GM23338 (cell line): Measurements from ENCODE around the gene NLRP7. TPM values are rescaled to one million over a fixed set of nuclear protein-coding genes. Genes with fewer than 3 reads are reported as not detected.

ENCODE experiments used
- ATAC-seq: fragments of 200-7000 bp; cut with Tn5 transposase; 3 replicates; pipeline ENCODE4 v1.9.1; 2020
- DNase-seq: peaks from one replicate; pipeline ENCODE4 v3.0.0-alpha.2; 2015; ENCODE audit warnings: low spot score
- H2AFZ ChIP-seq: fragments of 200-600 bp; sonication (generic); 2 replicates; pipeline ENCODE4 v1.8.0; 2016; ENCODE audit warnings: antibody characterized with exemption, mild to moderate bottlenecking, moderate library complexity
- H3F3A ChIP-seq: fragments of 200-600 bp; sonication (generic); replicated peaks from 2 replicates; pipeline ENCODE4 v1.8.0; 2017; ENCODE audit warnings: antibody characterized with exemption, mixed run types, low read depth
- H3K27ac ChIP-seq: fragments of 200-600 bp; sonication (generic); 2 replicates; pipeline ENCODE4 v1.6.1; 2016; ENCODE audit warnings: low read depth
- H3K27me3 ChIP-seq: fragments of 200-600 bp; sonication (generic); 2 replicates; pipeline ENCODE4 v1.8.0; 2016; ENCODE audit warnings: mild to moderate bottlenecking, mixed run types, moderate library complexity; ENCODE audit not compliant: insufficient read depth
- H3K36me3 ChIP-seq: fragments of 200-600 bp; sonication (generic); 2 replicates; pipeline ENCODE4 v1.8.0; 2016; ENCODE audit warnings: mild to moderate bottlenecking; ENCODE audit not compliant: insufficient read depth
- H3K4me1 ChIP-seq: fragments of 200-600 bp; sonication (generic); 2 replicates; pipeline ENCODE4 v1.8.0; 2016; ENCODE audit warnings: mild to moderate bottlenecking, moderate library complexity; ENCODE audit not compliant: insufficient read depth
- H3K4me2 ChIP-seq: fragments of 200-600 bp; sonication (generic); 2 replicates; pipeline ENCODE4 v1.7.1; 2017; ENCODE audit warnings: mixed run types
- H3K4me3 ChIP-seq: fragments of 200-600 bp; sonication (generic); 2 replicates; pipeline ENCODE4 v1.6.1; 2016; ENCODE audit warnings: mixed run types
- H3K79me2 ChIP-seq: fragments of 200-600 bp; sonication (generic); replicated peaks from 2 replicates; pipeline ENCODE4 v1.8.0; 2017; ENCODE audit warnings: mild to moderate bottlenecking; ENCODE audit not compliant: insufficient read depth
- H3K9me2 ChIP-seq: fragments of 200-600 bp; sonication (generic); 2 replicates; pipeline ENCODE4 v1.8.0; 2017; ENCODE audit not compliant: insufficient read depth
- H4K20me1 ChIP-seq: fragments of 200-600 bp; sonication (generic); replicated peaks from 2 replicates; pipeline ENCODE4 v1.8.0; 2017; ENCODE audit warnings: mild to moderate bottlenecking; ENCODE audit not compliant: insufficient read depth
- H3K27ac Mint-ChIP-seq: 2 replicates; pipeline ENCODE4 v1.8.0; 2020; ENCODE audit warnings: inconsistent platforms, mild to moderate bottlenecking, moderate library complexity, mixed read lengths
- H3K27me3 Mint-ChIP-seq: 3 replicates; pipeline ENCODE4 v1.8.0; 2022; ENCODE audit warnings: low read depth, mild to moderate bottlenecking, moderate library complexity, mixed read lengths, inconsistent platforms; ENCODE audit not compliant: insufficient read depth, poor library complexity
- H3K36me3 Mint-ChIP-seq: 3 replicates; pipeline ENCODE4 v1.8.0; 2021; ENCODE audit warnings: low read depth, mild to moderate bottlenecking, inconsistent platforms, moderate library complexity, mixed read lengths
- H3K4me1 Mint-ChIP-seq: 3 replicates; pipeline ENCODE4 v1.8.0; 2020; ENCODE audit warnings: mild to moderate bottlenecking, inconsistent platforms, mixed read lengths
- H3K4me3 Mint-ChIP-seq: 3 replicates; pipeline ENCODE4 v1.8.0; 2021; ENCODE audit warnings: moderate library complexity, mild to moderate bottlenecking, inconsistent platforms, mixed read lengths
- H3K9me3 Mint-ChIP-seq: 3 replicates; pipeline ENCODE4 v1.8.0; 2020; ENCODE audit warnings: moderate library complexity, mild to moderate bottlenecking, inconsistent platforms, mixed read lengths
- CREB1 ChIP-seq: fragments of 250-450 bp; sonication (Bioruptor Pico); IDR thresholded peaks from 2 replicates; pipeline ENCODE4 v1.5.0; 2020; ENCODE audit warnings: low read depth, mild to moderate bottlenecking, moderate library complexity
- EZH2phosphoT487 ChIP-seq: fragments of 200-600 bp; sonication (generic); IDR thresholded peaks from one replicate; pipeline ENCODE4 v1.8.1; 2018; ENCODE audit warnings: antibody characterized with exemption; ENCODE audit not compliant: unreplicated experiment
- JUNB ChIP-seq: IDR thresholded peaks from one replicate; pipeline ENCODE4 v1.6.1; 2016; ENCODE audit warnings: antibody characterized with exemption; ENCODE audit not compliant: unreplicated experiment
- NANOG ChIP-seq: IDR thresholded peaks from 2 replicates; pipeline ENCODE4 v1.6.1; 2016; ENCODE audit warnings: antibody characterized with exemption, borderline replicate concordance
- polyA plus RNA-seq: library from polyadenylated mRNA; unstranded; fragments of >200 nt; fragmentation: Nextera tagmentation; extraction: Ambion mirVana; gene quantifications from 2 replicates; pipeline ENCODE4 v1.2.1, GENCODE V29; 2016
- total RNA-seq: library from RNA; depleted of rRNA; stranded (reverse); fragments of >200 nt; shearing (Covaris generic); gene quantifications from 2 replicates; pipeline ENCODE4 v1.2.3, GENCODE V29; 2014
- TF ChIP-seq, protein P1 (sequence below): IDR thresholded peaks from 2 replicates; pipeline ENCODE4 v1.6.1; 2016; ENCODE audit warnings: antibody characterized with exemption
- TF ChIP-seq, protein P2 (sequence below): fragments of 250-450 bp; sonication (Bioruptor Pico); IDR thresholded peaks from 2 replicates; pipeline ENCODE4 v1.5.0; 2020; ENCODE audit warnings: mild to moderate bottlenecking, moderate library complexity
- TF ChIP-seq, protein P3 (sequence below), 2 experiments: fragments of 200-600 bp in 1 of 2; sonication (generic) in 1 of 2; conservative IDR thresholded peaks; 2 replicates each; pipeline versions ENCODE4 v1.5.1 to v1.6.1; 2016 to 2017; ENCODE audit warnings: antibody characterized with exemption in 2 of 2, low read depth in 2 of 2, mild to moderate bottlenecking in 2 of 2, moderate library complexity in 1 of 2

NLRP7 gene
- total and polyA plus RNA-seq, 2 experiments from 2014 or later, result 1.2 to 2.2 TPM

DNA sequence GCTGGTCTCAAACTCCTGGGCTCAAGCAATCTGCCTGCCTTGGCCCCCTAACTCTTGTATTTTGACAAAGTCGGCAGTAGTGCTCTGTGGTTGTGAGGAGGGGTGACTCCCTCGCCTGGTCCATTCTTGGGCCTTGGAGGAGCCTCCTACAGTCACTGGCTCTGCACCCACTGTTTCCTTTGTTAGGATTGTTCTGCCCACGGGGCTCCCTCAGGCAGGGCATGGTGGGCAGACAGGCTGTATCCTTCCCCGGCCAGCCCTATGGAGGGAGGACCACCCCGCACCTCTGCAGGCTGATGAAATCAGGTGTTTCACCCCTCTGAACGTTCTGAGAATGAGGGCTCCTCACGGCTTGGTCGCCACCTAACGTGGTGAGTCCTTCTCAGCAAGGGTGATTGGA, 64.1 kb downstream of the NLRP7 start (continued):
- TF ChIP-seq CREB1 (CRISPR knock-in tag) (no peak), EZH2phosphoT487 (no peak), JUNB (no peak)
- TF ChIP-seq, protein P1, sequence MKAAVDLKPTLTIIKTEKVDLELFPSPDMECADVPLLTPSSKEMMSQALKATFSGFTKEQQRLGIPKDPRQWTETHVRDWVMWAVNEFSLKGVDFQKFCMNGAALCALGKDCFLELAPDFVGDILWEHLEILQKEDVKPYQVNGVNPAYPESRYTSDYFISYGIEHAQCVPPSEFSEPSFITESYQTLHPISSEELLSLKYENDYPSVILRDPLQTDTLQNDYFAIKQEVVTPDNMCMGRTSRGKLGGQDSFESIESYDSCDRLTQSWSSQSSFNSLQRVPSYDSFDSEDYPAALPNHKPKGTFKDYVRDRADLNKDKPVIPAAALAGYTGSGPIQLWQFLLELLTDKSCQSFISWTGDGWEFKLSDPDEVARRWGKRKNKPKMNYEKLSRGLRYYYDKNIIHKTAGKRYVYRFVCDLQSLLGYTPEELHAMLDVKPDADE, result no peak

DNA sequence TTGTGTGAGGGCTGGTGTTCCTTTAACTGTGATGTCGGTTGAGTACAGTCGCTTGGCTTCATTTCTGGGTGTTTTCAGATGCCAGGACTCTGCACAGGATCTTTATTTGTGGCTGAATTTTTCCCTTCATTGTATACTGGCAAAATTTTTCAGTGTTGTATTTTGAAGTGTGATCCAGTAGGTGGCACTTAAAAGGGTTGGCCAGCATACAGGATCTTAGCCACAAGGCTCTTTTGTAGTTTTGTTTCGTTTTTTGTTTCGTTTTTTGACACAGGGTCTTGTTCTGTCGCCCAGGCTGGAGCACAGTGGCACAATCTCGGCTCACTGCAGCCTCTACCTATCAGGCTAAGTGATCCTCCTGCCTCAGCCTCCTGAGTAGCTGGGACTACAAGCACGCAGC, 64.6 kb downstream of the NLRP7 start:
- Histone ChIP-seq H3K36me3 (no peaks in the 10 kb centered on the region), H3K27me3 (no peaks in the 10 kb centered on the region; the same call in 1 of the 2 replicates), H3K4me1 (peaks cover 7% of the 10 kb centered on the region), H3K4me3 (no peak overlapping the region), H3K79me2 (no peaks in the 10 kb centered on the region), H4K20me1 (no peaks in the 10 kb centered on the region), H3K27ac (no peak overlapping the region), H3K9me2 (no peaks in the 10 kb centered on the region), H2AFZ (peak overlapping the region; percentile 80; the same call in 1 of the 2 replicates), H3K4me2 (no peak overlapping the region), H3F3A (no peaks in the 10 kb centered on the region)
- Mint-ChIP-seq H3K4me3 (no peak overlapping the region), H3K4me1 (no peaks in the 10 kb centered on the region), H3K27ac (no peak overlapping the region), H3K27me3 (peaks cover 11% of the 10 kb centered on the region), H3K36me3 (no peaks in the 10 kb centered on the region), H3K9me3 (peaks cover 37% of the 10 kb centered on the region)
- TF ChIP-seq NANOG (no peak), EZH2phosphoT487 (no peak)
- TF ChIP-seq, protein P2, sequence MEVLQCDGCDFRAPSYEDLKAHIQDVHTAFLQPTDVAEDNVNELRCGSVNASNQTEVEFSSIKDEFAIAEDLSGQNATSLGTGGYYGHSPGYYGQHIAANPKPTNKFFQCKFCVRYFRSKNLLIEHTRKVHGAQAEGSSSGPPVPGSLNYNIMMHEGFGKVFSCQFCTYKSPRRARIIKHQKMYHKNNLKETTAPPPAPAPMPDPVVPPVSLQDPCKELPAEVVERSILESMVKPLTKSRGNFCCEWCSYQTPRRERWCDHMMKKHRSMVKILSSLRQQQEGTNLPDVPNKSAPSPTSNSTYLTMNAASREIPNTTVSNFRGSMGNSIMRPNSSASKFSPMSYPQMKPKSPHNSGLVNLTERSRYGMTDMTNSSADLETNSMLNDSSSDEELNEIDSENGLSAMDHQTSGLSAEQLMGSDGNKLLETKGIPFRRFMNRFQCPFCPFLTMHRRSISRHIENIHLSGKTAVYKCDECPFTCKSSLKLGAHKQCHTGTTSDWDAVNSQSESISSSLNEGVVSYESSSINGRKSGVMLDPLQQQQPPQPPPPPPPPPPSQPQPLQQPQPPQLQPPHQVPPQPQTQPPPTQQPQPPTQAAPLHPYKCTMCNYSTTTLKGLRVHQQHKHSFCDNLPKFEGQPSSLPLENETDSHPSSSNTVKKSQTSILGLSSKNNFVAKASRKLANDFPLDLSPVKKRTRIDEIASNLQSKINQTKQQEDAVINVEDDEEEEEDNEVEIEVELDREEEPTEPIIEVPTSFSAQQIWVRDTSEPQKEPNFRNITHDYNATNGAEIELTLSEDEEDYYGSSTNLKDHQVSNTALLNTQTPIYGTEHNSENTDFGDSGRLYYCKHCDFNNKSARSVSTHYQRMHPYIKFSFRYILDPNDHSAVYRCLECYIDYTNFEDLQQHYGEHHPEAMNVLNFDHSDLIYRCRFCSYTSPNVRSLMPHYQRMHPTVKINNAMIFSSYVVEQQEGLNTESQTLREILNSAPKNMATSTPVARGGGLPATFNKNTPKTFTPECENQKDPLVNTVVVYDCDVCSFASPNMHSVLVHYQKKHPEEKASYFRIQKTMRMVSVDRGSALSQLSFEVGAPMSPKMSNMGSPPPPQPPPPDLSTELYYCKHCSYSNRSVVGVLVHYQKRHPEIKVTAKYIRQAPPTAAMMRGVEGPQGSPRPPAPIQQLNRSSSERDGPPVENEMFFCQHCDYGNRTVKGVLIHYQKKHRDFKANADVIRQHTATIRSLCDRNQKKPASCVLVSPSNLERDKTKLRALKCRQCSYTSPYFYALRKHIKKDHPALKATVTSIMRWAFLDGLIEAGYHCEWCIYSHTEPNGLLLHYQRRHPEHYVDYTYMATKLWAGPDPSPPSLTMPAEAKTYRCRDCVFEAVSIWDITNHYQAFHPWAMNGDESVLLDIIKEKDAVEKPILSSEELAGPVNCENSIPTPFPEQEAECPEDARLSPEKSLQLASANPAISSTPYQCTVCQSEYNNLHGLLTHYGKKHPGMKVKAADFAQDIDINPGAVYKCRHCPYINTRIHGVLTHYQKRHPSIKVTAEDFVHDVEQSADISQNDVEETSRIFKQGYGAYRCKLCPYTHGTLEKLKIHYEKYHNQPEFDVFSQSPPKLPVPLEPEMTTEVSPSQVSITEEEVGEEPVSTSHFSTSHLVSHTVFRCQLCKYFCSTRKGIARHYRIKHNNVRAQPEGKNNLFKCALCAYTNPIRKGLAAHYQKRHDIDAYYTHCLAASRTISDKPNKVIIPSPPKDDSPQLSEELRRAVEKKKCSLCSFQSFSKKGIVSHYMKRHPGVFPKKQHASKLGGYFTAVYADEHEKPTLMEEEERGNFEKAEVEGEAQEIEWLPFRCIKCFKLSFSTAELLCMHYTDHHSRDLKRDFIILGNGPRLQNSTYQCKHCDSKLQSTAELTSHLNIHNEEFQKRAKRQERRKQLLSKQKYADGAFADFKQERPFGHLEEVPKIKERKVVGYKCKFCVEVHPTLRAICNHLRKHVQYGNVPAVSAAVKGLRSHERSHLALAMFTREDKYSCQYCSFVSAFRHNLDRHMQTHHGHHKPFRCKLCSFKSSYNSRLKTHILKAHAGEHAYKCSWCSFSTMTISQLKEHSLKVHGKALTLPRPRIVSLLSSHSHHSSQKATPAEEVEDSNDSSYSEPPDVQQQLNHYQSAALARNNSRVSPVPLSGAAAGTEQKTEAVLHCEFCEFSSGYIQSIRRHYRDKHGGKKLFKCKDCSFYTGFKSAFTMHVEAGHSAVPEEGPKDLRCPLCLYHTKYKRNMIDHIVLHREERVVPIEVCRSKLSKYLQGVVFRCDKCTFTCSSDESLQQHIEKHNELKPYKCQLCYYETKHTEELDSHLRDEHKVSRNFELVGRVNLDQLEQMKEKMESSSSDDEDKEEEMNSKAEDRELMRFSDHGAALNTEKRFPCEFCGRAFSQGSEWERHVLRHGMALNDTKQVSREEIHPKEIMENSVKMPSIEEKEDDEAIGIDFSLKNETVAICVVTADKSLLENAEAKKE, result no peak
- TF ChIP-seq, protein P3, sequence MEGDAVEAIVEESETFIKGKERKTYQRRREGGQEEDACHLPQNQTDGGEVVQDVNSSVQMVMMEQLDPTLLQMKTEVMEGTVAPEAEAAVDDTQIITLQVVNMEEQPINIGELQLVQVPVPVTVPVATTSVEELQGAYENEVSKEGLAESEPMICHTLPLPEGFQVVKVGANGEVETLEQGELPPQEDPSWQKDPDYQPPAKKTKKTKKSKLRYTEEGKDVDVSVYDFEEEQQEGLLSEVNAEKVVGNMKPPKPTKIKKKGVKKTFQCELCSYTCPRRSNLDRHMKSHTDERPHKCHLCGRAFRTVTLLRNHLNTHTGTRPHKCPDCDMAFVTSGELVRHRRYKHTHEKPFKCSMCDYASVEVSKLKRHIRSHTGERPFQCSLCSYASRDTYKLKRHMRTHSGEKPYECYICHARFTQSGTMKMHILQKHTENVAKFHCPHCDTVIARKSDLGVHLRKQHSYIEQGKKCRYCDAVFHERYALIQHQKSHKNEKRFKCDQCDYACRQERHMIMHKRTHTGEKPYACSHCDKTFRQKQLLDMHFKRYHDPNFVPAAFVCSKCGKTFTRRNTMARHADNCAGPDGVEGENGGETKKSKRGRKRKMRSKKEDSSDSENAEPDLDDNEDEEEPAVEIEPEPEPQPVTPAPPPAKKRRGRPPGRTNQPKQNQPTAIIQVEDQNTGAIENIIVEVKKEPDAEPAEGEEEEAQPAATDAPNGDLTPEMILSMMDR (conservative IDR thresholded peaks at IDR 0.05; ENCODE audit: low read depth in 2 of 2), result peak; percentile 33 to 47
- ATAC-seq (no peak), DNase-seq (no peak)
